Hematopoietic multipotent progenitor cell treated with erythropoietin and hydrocortisone succinate and interleukin-3 and kit ligand, for 15 days (in vitro differentiated cells): ENCODE data around the gene TPCN2.

ENCODE experiments used
- DNase-seq: peaks from one replicate; pipeline ENCODE4 v3.0.0-alpha.2; 2015; ENCODE audit warnings: low spot score

Gene TPCN2

DNA sequence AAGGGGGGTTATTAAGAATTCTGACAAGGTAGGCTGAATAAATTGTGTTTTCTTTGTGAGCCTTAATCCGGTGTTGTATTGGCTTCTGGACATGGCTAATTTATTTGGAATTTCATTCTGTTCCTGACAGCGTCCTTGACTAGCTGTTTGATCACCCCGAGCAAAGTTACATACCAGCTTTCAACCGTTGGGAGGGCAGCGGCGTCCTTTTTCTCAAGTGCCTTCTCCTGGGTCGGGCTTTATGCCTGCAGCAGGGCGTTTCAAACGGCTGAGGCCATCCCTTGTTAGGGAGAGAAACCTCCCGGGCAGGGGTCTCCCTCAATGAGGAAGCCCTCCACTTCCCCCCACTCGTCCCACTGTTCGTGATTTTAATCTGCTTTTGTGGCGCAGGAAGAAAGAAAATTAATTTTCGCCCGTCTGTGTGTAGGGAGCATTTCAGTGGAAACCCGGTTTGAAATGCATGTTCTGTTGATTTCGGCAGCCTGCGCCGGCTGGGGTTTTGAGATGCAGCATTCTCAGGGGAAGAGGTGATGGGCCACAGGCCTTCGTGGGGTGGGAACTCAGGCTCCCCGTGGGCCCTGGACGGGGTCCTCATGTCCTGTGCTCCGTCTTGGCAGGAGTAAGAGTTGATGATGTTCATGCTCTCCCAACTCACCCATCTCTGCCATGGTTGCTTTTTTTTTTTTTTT, 104.1 kb downstream of the TPCN2 start:
- DNase-seq = no peak

DNA sequence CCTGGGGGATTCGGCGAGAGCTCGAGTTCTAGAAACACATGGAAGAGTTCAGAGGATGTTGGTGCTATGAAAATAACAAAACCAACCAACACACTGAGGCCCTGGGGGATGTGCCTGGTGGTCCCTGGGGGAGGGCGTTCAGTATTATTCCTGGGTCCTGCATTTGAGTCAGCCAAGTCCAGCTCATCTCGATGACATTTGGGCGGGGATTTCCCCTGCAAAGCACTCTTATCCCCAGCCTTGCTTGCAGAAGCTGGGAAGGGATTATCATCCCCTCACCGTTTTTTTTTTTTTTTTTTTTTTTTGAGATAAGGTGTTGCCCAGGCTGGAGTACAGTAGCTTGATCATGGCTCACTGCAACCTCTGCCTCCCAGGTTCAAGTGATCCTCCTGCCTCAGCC, 104.9 kb downstream of the TPCN2 start:
- DNase-seq = no peak

- DNase-seq = no peak
Observed at GRCh38 chr11:69154211-69154913, 105.6 kb downstream of the TPCN2 start.

DNA sequence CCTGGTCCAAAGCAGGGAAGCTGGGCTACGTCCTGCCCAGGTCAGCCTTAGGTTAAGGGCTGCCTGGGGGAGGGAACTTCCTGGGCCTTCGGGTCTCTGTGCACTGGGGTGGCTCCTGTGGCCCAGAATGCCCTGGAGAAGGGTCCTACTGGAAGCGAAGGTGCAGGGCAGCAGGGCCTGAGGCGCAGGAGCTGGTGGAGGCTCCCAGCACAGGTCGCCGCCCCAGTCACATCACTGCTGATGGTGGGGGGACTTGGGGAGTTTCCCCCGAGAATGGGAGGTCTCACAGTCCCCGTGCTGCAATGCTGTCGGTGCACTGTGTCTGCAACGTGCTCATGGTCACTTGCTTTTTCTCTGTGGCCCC, 106.2 kb downstream of the TPCN2 start:
- DNase-seq = no peak

DNA sequence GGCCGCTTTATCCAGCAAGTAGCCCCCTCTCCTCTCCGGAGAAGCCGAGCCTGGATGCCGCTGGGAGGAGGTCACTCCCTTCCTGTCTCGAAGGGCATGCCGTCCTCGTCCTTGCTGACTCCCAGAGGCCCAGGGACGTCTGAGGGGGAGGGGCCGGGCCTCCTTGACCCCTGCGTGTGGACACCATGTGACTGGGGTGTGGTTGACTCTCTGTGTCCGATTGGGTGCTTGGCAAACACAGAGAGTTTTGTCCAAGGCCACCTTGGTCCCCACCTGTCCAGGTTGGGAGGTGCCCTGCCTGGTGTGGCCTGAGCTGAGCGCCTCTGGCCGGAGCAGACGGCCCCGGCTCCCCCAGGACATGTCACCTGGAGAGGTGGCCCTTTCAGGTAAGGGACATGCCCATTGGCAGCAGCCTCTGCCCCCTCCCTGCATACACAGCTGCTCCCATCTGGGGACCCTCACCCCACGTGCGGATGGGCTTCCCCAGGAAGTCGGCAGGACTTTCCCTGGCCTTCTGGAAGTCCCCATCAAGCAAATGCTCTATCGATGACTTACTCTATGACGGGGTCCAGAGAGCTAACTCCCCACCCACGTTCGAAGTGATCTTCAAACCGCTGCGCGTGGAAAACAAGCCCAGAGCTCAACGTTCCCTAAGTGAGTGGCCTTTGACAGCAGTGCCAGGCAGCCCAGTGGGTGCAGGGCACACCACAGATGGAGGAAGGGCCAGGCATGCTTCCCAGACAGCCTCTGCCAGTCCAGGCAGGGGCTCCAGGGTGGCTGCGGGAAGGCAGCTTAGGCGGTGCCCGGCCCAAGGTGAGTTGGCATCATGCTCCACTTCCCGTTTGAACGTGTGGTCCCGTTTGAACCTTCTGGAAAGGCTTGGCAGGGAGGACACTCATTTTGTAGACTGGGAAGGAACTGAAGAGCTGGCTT, 106.8 kb downstream of the TPCN2 start, which contains the start of gene SMIM38:
TSS of gene SMIM38 (plus strand) at position 634 of the 933 bp plus-strand sequence. CDS start 1,912 bp downstream, outside the sequence.
- no peak for DNase-seq

GRCh38 chr11:69156235-69156639, 107.5 kb downstream of the TPCN2 start:
- no peak for DNase-seq

DNA sequence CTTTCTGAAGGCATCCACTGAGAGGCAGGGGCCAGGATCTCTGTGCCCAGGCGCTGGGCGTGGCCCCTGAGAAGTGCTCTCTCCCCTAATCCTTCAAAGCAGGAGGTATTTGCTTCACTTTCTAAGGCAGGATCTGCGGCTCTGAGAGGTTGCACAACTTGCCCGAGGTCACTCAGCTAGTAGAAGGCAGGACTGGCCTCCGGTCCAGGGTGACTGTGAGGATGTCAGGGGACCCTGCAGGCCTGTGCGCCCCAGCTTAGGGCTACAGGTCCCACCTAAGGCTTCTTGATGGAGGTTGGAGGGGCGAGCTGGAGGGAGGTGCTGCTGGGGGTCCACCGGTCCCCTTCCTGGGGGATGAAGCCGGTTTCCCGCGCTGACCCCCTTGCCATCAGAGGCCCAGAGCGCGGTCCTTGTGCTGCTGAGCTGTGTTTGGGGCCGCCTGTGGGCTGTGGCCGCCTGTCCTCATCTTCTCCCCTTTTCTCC, 108.0 kb downstream of the TPCN2 start:
- DNase-seq = no peak

GRCh38 chr11:69157156-69157821, 108.6 kb downstream of the TPCN2 start:
- DNase-seq = no peak

DNA sequence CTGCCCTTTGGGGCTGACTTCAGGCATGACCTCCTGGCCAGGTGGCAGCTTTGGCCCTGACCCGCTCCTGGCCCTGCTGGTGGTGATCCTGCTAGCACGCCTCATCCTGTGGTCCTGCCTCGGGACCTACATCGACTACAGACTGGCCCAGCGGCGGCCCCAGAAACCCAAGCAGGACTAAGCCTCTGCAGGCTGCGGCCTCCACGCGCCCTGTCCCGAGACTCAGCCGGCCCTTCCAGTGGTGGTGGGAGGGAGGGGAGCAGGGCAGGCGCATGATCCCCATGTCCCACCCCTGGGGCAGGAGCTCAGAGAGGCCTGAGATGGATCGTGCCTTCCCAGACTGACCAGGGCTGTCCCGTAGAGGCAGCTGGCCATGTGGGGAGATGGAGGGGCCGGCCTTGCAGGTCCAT, 109.1 kb downstream of the TPCN2 start:
- DNase-seq = no peak

GRCh38 chr11:69158301-69159149, 109.8 kb downstream of the TPCN2 start:
- DNase-seq = no peak

DNA sequence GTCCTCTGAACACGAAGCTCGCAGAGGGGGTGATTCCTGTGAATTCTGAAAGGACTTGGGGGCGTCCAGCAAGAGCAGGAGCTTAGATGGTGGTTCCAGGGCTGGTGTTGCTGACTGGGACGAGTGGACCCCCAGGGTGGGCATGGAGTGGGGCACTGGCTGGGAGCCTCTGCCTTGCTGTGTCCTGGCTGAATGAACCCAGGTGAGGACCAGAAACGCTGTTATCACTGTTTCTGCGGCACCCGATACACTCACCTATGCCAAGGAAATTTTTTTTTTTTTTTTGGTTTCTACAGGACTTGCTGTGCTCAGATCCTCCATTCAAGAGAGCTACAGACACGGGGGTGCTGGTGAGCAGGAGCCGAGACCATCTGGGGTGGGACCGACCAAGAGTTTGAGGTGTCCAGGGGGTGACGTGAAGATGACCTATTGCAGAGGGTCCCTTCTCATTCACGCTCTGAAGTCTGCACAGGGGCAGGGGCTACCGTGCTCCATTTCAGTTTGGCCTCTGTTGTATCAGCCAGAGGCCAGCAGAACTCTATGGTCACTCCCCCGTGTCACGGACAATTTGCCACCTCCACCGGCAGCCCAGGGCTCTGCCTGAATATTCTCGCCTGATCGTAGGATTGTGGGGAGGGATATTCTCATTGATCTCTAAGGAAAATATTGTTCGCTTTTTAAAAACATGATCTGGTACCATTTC, 110.6 kb downstream of the TPCN2 start:
- DNase-seq = no peak

DNA sequence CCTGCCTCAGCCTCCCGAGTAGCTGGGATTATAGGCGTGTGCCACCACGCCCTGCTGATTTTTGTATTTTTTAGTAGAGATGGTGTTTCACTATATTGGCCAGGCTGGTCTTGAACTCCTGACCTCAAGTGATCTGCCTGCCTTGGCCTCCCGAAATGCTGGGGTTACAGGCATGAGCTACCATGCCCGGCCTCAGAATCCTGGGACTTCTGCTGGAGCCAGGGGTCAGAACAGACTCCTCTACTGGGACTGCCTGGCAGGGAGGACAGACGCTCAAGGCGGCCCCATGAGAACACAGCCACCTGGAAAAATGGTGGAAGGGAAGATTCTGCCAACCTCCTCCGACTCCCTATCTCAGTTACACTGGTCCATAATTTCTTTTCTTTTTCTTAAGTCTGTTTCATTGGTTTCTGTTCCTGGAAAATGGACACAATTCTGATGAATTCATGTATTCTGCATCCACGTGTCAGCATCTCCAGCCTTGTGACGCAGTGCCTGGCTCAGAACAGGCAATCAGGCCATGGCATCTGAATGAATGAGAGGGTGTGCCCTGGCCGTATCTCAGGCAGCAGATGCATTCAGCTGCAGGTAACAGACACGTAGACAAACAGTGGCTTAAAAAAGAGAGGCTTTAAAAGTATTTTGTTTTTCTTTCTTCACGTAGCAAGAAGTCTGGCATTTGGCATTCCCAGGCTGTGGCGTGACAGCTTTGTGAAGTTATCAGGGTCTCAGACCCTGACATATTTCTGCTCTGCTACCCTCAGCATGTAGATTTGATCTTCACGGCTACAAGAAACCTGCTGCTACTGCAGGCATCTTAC, 111.8 kb downstream of the TPCN2 start:
- peak; percentile 5 for DNase-seq

DNA sequence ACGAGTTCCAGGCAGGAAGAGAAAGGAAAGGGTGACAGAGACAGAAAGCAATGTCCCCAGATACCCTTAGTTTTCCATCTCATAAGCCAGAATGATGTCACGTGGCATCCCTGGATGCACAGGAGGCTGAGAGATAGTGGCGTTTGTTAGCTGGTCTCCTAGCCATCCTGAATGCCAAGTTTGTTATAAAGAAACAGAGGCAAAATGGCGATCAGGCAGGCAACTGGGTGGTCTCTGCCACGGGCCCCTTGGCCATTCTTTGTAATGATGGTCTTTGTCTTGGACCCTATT, 112.3 kb downstream of the TPCN2 start:
- DNase-seq = no peak

DNA sequence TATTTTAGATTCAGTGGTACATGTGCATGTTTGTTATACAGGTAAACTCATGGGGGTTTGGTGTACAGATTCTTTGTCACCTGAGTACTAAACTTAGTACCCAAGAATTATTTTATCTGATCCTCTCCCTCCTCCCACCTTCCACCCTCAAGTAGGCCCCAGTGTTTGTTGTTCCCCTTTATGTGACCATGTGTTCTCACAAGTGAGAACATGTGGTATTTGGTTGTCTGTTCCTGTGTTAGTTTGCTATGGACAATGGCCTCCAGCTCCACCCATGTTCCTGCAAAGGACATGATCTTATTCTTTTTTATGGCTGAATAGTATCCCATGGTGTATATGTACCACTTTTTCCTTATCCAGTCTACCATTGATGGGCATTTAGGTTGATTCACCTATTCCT, 113.8 kb downstream of the TPCN2 start:
- no peak for DNase-seq

DNA sequence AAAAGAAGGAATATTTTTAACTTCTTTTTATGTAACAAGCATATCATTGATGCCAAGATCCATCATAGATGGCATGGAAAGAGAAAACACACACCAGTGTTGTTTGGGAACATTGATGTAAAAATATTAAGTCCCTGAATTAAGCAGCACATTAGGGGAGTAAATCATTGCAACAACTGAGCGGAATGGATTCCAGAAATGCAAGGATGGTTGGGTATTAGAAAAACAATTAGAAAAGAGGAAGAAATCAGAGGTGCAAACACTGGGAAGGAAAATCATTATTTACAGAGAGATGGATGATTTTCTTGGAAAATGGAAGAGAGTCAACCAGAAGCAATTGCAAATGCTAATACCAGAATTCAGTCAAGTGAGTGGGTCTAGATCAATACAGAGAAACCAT, 115.1 kb downstream of the TPCN2 start:
- no peak for DNase-seq

- DNase-seq = no peak
Observed at GRCh38 chr11:69164824-69165223, 116.1 kb downstream of the TPCN2 start.

DNA sequence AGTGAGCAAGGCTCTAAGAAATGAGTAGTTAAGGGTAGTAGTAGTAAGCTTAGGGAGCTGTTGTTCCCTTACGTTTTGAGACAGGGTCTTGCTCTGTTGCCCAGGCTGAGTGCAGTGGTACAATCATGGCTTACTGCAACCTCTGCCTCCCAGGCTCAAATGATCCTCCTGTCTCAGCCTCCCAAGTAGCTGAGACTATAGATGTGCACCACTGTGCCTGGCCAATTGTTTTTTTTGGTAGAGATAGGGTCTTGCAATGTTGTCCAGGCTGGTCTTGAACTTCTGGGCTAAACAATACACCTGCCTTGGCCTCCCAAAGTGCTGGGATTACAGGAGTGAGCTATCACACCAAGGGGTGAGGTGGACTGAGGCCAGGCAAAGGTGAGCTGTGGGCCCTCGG, 117.0 kb downstream of the TPCN2 start:
- DNase-seq = no peak

DNA sequence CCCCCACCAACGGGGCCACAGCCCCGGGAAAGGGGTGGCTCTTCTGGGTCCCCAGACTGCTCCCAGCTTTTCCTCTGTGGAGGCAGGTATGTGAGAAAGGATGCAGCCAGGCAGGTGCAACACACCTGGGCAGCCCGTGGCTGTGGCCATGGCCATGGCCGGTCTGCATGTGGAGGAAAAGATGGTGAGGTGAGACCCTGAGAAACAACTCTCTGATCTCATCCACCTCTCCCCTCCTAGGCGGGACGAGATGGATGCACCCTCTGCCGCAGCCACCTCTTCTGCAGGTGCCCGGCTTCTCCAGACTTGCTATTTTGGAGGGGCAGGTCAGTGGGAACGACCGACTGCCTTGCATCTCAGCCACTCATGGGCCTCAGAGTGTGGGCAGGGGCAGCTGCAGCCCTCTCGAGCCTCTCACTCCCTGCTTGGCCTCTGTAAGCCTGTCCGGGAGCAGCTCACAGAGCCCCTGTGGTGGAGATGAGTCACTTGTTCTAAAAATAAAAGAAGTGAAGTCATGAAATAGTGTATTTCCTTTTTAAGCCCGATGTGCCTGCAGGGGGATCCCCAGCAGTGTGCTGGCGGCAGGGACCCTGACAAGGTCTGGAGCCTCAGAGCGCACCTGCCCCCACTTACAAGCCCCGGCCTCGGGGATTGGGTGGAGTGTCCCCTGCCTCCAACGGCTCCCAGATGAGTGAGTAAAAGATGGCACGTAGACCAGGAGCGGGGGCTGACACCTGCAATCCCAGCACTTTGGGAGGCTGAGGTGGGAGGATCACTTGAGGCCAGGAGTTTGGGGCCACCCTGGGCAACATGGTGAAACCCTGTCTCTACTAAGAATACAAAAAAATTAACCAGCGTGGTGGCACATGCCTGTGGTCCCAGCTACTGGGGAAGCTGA, 117.7 kb downstream of the TPCN2 start:
- no peak for DNase-seq
